Measurements from ENCODE around the gene KRTAP5-6.

The KRTAP5-6 gene

DNA sequence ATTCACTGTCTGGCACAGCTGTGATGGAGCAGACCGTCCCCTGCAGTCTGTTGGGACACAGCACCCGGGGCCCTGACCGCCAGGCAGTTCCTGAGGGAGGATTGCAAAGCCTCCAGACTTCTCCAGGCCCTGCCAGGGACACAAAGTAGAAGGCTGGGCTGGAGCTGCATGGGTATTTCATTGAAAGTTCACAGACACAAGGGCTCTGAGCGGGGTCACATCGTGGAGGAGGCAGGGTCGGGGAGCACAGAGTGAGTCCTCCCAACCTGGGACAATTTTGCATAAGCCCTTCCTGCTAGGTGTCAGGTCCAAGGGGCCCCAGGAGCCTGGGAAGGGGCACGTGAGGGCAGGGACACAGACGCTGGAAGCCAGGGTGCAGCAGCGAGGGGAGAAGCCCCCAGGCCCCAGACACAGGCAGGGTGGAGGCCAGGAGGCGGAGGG is 37.7 kb downstream of the KRTAP5-6 start:
- no peak for DNase-seq

DNA sequence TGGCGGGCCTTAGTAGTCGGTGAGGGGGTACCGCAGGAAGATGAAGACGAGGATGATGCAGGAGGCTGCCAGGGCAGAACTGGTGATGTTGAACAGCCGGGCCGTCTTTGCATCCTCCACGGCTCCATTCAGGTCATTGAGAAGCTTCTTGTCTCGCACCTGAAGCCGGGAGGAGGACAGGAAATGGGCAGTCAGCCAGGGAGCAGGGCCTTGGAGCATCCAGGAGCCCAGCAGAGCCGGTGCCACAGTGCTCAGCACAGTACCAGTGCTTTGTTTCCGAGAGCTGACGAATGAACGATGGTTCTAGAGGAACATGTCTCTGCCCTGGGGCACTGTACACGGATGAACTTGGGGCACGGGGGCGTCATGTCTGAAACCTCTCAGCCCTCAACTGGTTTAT is 38.3 kb downstream of the KRTAP5-6 start:
- DNase-seq = no peak

DNA sequence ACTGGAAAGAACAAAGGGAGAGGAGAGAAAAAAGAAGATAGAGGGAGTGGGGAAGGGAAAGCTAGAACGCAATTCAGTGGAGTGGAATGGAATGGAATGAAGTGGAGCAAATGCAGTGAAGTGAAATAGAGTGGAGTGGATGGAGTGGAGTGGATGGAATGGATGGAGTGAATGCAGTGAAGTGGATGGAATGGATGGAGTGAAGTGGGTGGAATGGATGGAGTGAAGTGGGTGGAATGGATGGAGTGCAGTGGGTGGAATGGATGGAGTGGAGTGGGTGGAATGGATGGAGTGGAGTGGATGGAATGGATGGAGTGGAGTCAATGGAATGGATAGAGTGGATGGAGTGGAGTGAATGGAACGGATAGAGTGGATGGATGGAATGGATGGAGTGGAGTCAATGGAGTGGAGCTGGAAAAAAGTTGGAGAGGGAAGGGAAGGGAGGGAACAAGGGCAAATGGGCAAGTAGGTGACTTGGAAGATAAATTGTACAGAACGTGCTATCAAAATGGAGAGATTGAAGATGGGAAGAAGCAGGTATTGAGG is 39.5 kb downstream of the KRTAP5-6 start:
- no peak for DNase-seq

- DNase-seq = no peak
Observed at GRCh38 chr11:1737080-1737757, 40.2 kb downstream of the KRTAP5-6 start.

DNA sequence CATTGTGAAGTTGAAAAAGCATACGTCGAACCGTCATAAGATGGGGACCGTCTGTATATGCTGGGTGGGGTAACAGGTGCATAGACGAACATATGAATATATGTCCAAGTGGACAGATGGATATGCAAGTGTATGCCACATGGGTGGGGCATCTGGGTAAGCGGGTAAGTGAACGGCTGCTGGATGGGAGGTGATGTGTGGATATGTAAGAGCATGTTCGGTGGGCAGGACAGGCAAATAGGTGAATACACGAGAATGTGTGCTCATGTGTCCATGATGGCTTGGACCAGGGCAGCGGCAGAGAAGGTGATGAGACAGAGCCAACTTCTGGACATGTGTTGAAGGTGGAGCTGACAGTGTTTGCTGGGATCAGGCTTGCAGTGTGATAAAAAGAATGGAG is 41.4 kb downstream of the KRTAP5-6 start:
- no peak for DNase-seq

GRCh38 chr11:1739576-1739975 is 42.6 kb downstream of the KRTAP5-6 start:
- no peak for DNase-seq

DNA sequence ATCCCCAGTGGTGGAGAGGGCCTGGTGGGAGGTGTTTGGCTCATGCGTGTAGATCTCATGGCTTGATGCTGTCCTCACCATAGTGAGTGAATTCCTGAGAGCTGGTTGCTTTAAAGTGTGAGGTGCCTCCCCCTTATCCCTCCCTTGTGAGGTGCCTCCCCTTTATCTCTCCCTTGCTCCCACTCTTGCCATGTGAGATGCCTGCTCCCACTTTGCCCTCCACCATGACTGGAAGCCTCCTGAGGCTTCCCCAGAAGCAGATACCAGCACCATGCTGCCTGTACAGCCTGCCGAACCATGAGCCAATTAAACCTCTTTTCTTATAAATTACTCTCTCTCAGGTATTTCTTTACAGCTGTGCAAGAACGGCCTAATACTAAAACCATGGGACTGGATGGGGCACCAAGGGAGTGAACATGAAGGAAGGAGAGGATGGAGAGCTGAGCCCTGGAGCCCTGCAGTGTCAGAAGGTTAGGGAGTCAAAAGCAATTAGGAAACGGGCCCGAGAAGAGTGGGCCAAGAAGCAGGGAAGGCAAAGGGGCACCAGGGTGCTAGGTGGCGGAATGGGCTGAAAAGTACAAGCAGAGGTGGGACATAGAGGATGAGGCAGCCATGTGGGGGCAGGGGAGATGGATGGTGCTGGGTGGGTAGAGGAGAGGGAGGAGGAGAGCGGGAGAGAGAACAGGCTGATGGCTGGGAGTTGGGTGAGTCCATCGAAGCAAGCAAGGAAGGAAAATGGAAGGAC is 44.0 kb downstream of the KRTAP5-6 start:
- no peak for DNase-seq

GRCh38 chr11:1741741-1742140 is 44.7 kb downstream of the KRTAP5-6 start:
- no peak for DNase-seq

DNA sequence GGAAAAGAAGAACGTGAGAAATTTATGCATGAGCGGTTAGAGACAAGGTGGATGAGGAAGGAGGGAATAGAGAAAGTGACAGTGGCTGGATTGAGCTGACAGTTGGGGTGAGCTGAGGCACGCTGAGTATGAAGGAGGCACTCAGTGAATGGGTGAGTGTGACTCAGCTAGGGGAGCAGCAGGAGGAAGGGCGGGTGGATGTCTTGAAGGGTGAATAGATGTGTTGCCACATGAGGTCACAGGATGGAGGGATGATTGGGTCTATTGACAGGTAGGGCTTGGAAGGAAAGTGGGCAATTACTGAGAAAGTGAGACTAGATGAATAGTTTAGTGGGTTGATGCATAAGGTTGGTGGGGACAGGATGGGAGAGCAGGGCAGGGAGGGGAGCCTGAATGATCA is 45.4 kb downstream of the KRTAP5-6 start:
- DNase-seq = no peak

- DNase-seq = no peak
Observed at GRCh38 chr11:1742869-1743584, 46.0 kb downstream of the KRTAP5-6 start.

DNA sequence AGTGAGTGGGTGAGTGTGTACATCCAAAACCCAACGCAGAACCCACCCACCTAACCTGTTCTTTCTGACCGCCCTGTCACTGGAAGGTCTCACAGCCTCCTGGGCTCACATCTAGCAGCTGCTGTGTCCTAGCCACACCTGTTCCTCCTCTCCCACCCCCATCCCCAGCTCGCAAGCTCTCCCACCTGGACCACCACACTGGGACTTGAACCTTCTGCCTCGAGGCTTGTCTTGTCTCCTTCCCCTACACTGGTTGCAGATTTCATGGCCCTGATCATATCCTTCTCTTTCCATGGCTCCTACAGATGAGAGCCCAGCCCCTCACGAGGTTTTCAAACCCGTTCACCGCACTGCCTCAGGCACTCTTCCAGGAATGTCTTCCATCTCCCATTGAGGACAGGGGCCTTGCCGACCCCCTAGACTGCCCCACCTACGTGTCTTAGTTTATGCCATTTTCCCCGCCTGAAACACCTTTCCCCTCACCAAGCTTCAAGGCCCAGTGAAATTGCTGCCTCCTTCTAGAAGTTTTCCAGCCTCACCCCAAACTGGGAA is 46.7 kb downstream of the KRTAP5-6 start:
- DNase-seq = no peak

GRCh38 chr11:1744137-1744886 is 47.3 kb downstream of the KRTAP5-6 start:
- DNase-seq = no peak

GRCh38 chr11:1744891-1745700 is 48.1 kb downstream of the KRTAP5-6 start:
- DNase-seq = no peak

- DNase-seq = no peak
Observed at GRCh38 chr11:1745701-1746320, 48.8 kb downstream of the KRTAP5-6 start.

GRCh38 chr11:1746511-1746931 is 49.5 kb downstream of the KRTAP5-6 start:
- DNase-seq = no peak

- DNase-seq = no peak
Observed at GRCh38 chr11:1746956-1747752, 50.2 kb downstream of the KRTAP5-6 start.

Data from activated naive CD4-positive, alpha-beta T cell (primary cell).